Posterior vena cava (tissue), 2 donors: Measurements from ENCODE around the gene ACP2. TPM values are rescaled to one million over a fixed set of nuclear protein-coding genes. Genes with fewer than 3 reads are reported as not detected.

Experiments
- DNase-seq: peaks from one replicate; pipeline ENCODE4 v3.0.0-alpha.2; 2020; ENCODE audit warnings: low spot score
- intact Hi-C, 2 donors: fragments of 100-400 bp; cut with DNase I; formaldehyde crosslinking; loops; one replicate each; pipeline versions ENCODE4 v1.14.1 to v1.14.2; 2022 to 2023
- total RNA-seq, 2 donors: library from RNA; stranded (reverse); fragmentation: NEBNext Ultra II Directional; extraction: Animal tissue kit (Norgen Biotek cat#: 25700); gene quantifications; one replicate each; pipeline ENCODE4 v1.2.1, GENCODE V29; 2021
- donor health status: DM: yes; HTN: yes; CAD: no.
- donor health status: DM: yes; HTN: yes; CAD: no.

The ACP2 gene
- total RNA-seq, 2 donors from 2014 or later, result 18.0 to 25.1 TPM

DNA sequence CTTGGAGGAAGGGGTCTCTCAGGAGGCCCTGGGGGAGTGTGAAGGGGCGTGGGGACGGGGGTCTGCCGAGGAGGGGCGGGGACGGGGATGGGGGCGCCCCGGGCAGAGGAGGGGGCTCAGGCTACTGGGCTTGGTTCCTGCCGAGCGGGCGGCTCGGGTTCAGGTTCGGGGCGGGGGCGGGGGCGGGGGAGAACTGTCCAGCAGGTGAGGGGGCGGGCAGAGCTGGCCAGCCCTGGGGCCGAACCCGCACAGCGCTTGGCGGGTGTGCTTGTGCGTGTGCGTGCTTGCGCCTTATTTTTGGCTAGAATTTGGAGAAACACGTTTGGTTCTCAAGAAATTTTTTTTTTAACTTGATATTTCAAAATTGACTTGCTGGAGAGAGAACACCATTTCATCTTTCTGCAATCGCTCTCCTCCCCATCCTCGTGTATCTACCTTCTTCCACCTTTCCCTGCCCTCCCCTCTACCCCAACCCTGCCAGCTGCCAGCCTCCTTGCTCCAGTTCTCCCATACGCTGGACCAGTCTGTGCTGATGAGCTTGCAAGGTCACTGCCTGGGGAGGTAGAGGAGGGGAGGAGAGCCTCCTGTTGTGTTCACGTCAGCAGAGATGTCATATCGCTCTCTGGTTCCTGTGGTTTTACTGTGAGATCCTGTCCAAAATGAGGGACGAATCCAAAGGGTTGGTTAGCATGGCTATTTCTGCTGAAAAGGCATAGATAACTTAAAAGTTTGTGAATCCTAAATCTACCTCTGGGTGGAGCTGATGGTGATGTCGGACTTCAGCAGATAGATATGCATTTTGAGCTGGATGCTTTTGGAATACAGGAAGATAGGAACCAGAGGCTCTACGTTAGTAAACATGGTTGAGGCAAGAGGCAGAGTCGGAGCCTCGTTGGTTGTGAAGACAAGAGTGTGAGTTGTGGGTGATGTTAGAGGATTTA is 22.0 kb upstream of the ACP2 start:
- peak; percentile 78 for DNase-seq
- intact Hi-C loops, result no loop called here

DNA sequence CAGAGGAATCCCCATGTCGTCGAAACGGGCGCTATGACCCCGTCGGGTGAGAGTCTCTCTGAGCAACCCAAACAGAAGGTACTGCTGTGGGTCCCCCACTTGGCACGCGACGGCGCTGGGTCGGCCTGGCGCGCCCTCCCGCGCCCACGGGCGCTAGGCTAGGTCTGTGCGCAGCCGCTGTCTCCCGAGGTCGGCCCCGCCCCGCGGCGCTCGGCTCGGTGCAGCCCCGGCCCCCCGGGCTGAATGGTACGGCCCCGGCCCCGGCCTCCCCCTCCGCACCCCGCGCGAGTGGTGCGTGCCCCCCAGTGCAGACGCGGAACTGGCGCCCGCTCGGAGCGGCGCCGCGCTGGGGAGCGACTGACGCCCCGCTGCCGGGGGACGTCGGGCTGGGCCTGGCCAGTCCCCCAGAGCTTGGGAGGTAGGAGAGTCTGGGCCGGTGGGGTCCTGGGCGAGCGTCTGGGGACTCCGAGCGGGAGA is 21.3 kb upstream of the ACP2 start, which contains the start of gene MADD:
Gene MADD, plus strand, starts transcription at position 305 of the 477 bp plus-strand sequence.
- intact Hi-C loops, result no loop called here

DNA sequence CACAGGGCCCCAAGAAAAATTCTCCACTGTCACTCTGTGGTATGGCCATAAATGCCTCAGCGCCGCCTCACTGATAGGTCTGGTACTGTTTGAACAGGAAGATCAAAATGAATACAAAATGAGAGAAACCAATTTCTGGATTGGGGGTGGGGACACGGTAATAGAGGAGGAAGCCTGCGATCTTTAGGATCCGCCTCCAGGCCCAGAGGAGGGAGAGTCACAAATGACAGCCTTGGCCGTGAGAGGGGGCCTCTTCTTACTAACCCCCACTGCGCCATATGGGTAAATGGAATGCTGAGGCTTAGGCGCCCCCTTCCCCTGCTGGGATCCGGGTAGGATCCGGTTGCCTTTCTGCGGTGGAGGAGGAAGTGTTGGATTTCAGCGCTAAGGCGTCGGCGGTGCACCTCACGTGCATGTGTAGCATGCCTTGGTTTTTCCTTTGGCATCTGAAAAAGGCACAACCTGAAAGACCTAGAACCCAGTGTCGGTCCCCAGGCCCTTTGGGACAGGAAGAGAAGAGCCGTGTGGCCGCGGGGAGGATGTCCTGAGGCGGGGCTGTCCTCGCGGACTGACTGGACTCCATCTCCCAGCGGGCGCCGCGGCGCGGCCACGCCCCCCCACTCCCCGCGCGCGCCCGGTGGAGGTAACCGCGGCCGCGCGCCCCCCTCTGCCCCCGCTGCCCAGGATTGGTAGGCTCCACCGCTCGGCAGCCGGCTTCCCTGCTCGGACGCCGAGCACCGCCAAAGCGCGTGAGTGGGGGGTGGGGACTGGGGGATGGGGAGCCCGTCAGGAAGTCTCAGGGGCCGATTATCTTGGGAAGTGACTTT is 20.6 kb upstream of the ACP2 start:
- DNase-seq, result peak; percentile 96
- intact Hi-C loops, result no loop called here

More for the DNA sequence above, 21.3 kb upstream of the ACP2 start, which contains the start of gene MADD:
- peak; percentile 95 for DNase-seq

DNA sequence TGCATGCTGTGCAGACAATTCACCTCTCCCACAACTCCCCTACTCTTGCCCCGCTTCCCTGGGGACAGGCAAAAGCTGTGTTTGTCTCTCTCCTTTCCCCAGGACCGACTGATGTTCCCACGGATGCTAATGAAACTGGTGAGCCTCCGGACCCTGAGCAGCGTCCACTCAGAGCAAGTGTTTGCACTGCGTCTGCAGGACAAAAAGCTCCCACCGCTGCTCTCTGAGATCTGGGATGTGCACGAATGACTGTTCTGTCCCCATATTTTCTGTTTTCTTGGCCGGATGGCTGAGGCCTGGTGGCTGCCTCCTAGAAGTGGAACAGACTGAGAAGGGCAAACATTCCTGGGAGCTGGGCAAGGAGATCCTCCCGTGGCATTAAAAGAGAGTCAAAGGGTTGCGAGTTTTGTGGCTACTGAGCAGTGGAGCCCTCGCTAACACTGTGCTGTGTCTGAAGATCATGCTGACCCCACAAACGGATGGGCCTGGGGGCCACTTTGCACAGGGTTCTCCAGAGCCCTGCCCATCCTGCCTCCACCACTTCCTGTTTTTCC is 19.9 kb upstream of the ACP2 start:
- intact Hi-C loops, result no loop called here
- DNase-seq, result no peak

DNA sequence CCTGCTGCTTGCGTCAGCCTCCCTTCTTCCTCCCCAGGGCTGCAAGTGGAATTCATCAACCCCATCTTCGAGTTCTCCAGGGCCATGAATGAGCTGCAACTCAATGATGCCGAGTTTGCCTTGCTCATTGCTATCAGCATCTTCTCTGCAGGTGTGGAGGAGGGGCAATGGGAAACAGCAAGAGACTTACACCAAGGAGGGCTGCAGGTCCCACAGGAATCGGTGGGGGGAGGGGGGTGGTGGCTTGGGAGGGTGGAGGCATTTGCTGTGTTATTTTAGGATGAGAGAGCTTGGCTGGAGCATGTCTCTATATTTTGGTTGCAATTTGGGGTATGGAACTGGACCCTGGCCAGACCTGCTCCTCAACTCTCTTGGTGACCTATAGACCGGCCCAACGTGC is 19.3 kb upstream of the ACP2 start:
- DNase-seq, result peak; percentile 63
- intact Hi-C loops, result no loop called here

DNA sequence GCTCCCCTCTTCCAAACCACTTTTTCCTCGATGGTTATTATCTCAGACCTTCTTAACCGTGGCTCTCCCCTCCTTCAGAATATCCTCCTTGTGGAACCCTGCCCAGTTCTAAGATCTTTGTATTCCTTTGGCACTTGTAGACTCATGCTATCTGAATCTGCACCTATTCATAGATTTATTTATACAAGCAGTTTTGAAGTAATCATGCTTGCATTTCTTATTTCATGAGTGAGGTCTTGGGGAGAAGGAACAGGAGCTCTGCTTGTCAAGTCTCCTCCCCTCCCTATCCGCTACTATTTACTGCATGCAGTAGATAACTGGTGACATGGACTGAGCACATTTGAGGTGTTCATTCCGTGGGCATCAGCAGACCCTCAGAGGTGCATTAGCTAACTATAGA is 15.9 kb upstream of the ACP2 start:
- no peak for DNase-seq
- intact Hi-C loops, result no loop called here

DNA sequence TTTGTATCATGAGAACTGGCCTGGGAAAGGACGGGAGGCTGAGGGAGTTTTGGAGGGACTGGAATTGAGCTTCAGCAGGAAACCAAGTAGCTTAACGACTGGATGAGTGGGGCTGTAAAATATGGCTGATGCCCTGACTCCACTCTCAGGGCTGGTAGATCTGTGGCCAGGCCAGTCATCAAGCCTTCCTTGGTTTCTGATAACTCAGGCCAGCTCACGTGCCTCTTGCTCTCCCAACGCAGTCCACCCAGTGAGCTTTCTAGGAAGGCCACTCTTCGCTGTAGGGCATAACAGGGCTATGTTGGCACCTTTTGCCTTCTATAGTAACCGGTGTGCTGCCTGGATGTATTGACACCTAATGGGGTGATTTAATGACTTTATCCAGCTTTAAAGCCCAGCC is 15.5 kb upstream of the ACP2 start:
- no peak for DNase-seq
- intact Hi-C loops, result no loop called here

DNA sequence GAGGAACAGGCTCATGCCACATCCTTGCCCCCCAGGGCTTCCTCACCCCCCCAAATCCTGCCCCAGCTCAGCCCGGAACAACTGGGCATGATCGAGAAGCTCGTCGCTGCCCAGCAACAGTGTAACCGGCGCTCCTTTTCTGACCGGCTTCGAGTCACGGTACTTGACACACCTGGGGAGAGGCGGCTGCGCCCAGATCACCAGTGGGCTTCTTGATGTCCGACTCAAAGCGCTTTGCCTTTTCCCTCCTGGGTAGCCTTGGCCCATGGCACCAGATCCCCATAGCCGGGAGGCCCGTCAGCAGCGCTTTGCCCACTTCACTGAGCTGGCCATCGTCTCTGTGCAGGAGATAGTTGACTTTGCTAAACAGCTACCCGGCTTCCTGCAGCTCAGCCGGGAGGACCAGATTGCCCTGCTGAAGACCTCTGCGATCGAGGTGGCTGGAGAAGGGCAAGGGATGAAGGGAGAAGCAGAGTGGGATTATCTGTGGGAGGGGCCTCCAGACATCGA is 12.7 kb upstream of the ACP2 start:
- intact Hi-C loops, result no loop called here
- no peak for DNase-seq

DNA sequence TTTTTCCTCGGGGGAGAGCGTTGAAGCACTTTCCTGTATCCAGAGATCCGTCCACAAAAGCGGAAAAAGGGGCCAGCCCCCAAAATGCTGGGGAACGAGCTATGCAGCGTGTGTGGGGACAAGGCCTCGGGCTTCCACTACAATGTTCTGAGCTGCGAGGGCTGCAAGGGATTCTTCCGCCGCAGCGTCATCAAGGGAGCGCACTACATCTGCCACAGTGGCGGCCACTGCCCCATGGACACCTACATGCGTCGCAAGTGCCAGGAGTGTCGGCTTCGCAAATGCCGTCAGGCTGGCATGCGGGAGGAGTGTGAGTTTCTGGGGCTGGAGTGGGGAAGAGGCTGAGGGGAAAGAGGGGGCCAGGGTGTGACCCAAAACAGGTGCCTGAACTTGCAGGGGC is 11.8 kb upstream of the ACP2 start:
- no peak for DNase-seq
- intact Hi-C loops, result no loop called here

DNA sequence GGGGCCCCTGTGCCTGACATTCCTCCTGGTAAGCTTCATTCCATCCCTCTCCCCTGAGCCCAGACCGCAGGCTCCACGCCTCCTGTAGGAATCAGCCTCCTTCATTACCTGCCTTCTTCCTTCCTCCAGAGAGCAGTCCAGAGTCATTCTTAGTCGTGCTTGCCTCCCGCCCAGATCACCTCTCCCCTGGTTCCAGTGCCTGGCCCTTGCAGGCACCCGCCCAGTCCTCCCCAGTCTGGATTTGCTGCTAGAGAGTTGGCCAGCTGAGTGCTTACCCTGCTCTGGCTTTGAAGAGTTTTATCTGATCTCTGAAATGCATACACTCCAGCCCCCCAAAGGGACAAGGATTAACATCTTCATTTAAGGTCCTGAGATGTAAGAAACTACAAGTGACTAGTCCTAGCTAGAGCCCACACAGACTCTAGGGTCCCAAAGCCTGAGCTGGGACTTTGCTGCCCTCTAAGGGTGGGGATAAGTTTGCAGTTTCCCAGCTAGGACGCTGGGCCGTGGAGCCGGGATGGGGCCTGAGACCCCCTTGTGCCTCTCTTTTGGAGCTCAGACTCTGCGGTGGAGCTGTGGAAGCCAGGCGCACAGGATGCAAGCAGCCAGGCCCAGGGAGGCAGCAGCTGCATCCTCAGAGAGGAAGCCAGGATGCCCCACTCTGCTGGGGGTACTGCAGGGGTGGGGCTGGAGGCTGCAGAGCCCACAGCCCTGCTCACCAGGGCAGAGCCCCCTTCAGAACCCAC is 10.8 kb upstream of the ACP2 start:
- no peak for DNase-seq
- intact Hi-C loops, result loop anchor here in 1 of 2 donors (5.0 kb wide), 1 partner anchor 77 kb away; no protein-coding TSS in a partner anchor

DNA sequence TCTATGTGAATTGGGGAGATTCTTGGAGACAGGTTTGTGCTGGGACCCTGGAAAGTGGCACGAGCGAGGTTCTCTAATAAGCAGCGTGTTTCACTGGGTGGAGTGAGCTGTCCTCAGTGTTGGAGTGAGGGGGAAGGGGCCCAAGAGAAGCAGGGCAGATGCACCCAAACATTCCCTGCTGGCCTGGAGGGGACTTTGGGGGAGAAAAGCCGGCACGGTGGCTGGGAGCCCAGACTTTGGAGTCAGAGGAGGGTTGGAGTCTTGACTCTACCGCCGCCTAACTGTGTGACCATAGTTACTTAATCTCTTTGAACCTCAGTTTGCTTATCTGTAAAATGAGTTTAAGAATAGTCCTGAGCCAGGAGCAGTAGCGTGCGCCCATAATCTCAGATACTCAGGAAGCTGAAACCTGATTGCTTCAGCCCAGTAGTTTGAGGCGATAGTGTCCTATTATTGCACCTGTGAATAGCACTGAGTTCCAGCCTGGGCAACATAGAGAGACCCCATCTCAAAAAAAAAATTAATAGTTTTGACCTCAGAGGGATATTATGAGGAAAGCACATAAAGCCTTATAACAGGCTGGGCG is 9.8 kb upstream of the ACP2 start:
- no peak for DNase-seq
- intact Hi-C loops, result loop anchor here in 1 of 2 donors (5.0 kb wide), 1 partner anchor 76 kb away; no protein-coding TSS in a partner anchor

DNA sequence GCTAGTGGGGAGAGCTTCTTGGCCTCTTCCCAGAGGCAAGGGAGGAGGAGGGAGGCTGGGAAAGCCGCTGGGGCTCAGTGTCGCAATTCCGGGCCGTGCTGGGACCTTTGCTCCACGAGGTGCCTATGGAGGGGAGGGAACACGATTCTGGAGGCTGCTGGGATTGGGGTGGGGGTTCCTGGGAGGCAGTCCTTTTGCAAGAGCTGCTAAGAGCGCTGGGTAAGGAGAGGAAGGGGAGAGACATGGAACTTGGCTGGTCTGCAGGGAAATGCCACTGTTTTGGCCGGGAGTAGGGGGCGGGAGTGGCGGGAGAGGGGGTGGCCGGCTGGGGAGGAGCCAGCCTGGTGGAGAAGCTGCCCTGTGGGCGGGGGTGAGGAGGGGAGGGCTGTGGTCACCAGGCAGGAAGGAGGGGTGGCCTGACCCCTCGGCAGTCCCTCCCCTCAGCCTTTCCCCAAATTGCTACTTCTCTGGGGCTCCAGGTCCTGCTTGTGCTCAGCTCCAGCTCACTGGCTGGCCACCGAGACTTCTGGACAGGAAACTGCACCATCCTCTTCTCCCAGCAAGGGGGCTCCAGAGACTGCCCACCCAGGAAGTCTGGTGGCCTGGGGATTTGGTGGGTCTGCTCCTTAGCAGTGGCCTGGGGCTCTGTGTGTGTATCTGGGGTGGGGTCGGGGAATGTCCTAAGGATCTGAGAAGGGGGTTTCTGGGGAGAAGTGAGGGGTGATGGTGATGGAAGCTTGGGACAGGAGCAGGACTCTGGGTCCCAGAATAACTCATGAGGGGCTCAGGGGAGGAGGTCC is 9.1 kb upstream of the ACP2 start, which contains the start of gene NR1H3:
Gene NR1H3, plus strand, starts transcription at position 480 of the 800 bp plus-strand sequence. CDS start 1,221 bp downstream, outside the sequence.
- intact Hi-C loops, result loop anchor here in 1 of 2 donors (5.0 kb wide), 1 partner anchor 75 kb away; no protein-coding TSS in a partner anchor
- peak; percentile 91 for DNase-seq

DNA sequence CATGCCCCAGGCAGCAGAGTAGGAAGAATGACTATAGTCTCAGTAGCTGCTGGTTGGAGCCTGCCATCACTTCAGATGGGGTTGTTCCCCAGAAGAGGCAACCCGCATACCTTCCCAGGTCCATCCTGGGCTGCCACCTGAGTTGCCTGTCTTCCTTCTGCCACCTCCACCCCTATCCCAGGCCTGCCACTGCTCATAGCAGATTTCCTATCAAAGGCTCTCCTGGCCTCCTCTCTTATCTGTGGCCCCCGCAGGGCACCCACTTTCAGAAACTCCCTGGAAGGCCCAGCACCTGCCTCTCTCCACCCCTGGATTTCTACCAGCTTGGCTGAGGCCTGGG is 8.5 kb upstream of the ACP2 start:
- intact Hi-C loops, result loop anchor here in 1 of 2 donors (5.0 kb wide), 1 partner anchor 75 kb away; no protein-coding TSS in a partner anchor
- DNase-seq, result no peak

DNA sequence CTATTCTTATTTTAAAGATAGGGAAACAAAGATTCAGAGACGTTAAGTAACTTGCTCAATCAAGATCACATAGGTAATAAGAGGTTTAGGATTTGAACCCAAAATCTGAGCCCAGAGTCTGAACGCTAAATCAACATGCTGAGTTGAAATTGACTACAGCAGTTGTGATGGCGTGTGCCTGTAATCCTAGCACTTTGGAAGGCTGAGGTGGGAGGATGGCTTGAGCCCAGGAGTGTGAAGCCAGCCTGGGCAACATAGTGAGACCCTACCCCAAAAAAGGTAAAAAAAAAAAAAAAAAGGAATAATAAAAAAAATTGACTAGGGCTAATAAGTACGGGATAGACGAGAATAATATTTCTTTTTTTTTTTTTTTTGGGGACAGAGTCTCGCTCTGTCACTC is 7.8 kb upstream of the ACP2 start:
- intact Hi-C loops, result loop anchor here in 1 of 2 donors (5.0 kb wide), 1 partner anchor 74 kb away; no protein-coding TSS in a partner anchor
- DNase-seq, result no peak

DNA sequence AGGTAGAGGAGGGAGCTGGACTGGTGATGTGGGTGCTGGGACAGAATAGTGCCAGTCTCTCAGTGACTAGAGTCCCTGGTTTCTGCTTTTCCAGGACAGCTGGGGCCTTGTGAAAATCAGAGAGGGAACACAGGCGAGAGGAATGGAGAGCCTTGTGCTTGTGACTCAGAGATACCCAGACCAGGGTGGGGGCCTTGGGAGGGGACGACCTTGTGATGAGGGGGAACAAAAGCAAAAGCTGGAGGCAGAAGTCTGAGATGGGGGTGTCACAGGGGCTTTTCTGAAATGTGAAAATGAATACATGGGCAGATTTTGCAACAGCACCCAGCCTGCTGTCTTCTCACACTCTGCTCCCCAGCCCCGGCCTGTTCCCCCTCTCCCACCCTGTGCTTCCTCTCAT is 5.8 kb upstream of the ACP2 start:
- DNase-seq, result no peak
- intact Hi-C loops, result no loop called here

DNA sequence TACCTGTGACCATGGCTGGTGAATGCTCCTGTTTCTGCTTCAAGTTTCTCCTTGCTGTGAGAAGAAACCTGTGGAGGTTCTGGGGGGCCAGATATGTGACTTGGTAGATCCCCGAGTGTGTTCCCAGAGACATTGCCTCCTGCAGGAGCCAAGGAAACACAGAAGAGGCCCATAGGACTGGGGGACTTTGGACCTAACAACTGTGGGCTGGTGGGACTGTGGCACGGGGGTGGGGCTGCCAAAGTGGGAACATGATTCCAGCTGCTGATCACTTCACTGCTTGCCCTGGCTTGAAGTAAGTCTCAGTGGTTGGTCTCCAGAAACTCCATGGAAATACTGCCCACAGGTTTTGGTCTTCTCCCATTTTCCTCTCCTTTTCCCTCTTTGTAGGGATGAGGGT is 5.0 kb upstream of the ACP2 start:
- DNase-seq, result no peak
- intact Hi-C loops, result no loop called here

DNA sequence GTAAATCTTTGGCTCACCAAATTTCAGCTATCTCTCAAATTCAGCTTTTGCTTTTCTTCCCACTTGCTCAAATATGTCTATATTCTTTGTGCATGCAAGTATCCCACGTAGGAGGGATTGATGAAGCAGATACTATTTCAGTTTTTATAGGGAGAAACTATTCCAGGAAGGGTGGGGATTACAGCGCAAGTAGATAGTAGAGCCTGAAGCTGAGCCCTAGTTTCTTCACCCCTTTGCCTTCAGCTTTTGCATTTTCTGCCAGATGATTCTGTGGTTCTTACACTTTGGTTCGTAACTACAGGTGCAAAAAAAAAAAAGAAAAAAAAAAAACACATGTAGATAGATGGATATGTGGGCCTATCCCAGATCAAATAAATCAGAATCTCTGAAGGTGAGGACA is 3.1 kb upstream of the ACP2 start:
- DNase-seq, result no peak
- intact Hi-C loops, result no loop called here
